Body of pancreas (tissue), 4 donors: ENCODE measurements around the gene TENM3.

Experiments
- POLR2A ChIP-seq, 3 donors: fragments of 450-650 bp; IDR thresholded peaks; one replicate each; pipeline ENCODE4 v1.6.1; 2016; ENCODE audit warnings: antibody characterized with exemption in 3 of 3, mild to moderate bottlenecking in 2 of 3
- TF ChIP-seq, protein P1 (sequence below), 7 experiments: fragments of 450-650 bp in 4 of 7; fragments of 200-600 bp in 3 of 7; sonication (generic) in 3 of 7; IDR thresholded peaks; one replicate each; pipeline ENCODE4 v1.5.1; 2016 to 2019; ENCODE audit warnings: antibody characterized with exemption in 7 of 7

DNA sequence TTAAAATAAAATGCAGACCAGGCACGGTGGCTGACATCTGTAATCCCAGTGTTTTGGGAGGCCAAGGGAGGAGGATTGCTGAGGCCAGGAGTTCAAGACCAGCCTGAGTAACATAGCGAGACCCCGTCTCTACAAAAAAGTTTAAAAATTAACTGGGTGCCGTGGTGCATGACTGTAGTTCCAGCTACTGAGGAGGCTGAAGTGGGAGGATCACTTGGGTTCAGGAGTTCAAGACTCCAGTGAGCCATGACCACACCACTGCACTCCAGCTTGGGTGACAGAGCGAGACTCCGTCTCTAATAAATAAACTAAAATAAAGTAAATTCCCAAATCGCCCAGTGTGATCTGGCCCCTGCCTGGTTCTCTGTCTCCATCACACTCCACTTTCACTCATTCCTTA is 43.7 kb downstream of the TENM3 start:
- TF ChIP-seq, protein P1, sequence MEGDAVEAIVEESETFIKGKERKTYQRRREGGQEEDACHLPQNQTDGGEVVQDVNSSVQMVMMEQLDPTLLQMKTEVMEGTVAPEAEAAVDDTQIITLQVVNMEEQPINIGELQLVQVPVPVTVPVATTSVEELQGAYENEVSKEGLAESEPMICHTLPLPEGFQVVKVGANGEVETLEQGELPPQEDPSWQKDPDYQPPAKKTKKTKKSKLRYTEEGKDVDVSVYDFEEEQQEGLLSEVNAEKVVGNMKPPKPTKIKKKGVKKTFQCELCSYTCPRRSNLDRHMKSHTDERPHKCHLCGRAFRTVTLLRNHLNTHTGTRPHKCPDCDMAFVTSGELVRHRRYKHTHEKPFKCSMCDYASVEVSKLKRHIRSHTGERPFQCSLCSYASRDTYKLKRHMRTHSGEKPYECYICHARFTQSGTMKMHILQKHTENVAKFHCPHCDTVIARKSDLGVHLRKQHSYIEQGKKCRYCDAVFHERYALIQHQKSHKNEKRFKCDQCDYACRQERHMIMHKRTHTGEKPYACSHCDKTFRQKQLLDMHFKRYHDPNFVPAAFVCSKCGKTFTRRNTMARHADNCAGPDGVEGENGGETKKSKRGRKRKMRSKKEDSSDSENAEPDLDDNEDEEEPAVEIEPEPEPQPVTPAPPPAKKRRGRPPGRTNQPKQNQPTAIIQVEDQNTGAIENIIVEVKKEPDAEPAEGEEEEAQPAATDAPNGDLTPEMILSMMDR (IDR thresholded peaks at IDR 0.05): no peak
- TF ChIP-seq POLR2A (IDR thresholded peaks at IDR 0.05): no peak
